Measurements from ENCODE around the gene VPS4B. TPM values are rescaled to one million over a fixed set of nuclear protein-coding genes. Genes with fewer than 3 reads are reported as not detected.

The VPS4B gene
- polyA plus RNA-seq, 4 donors: 50.6 to 61.2 (median 56.1) TPM

- DNase-seq (ENCODE audit: low read depth in 4 of 4, low spot score in 3 of 4): no peak
These were observed 8.9 kb upstream of the VPS4B start for GRCh38 chr18:63431180-63431579.

- DNase-seq (ENCODE audit: low read depth in 4 of 4, low spot score in 3 of 4): no peak
These were observed 8.2 kb upstream of the VPS4B start for GRCh38 chr18:63430526-63430925.

GRCh38 chr18:63427558-63427957 lies 5.3 kb upstream of the VPS4B start:
- no peak for DNase-seq (ENCODE audit: low read depth in 4 of 4, low spot score in 3 of 4)

- no peak for DNase-seq (ENCODE audit: low read depth in 4 of 4, low spot score in 3 of 4)
These were observed 608 bp upstream of the VPS4B start for GRCh38 chr18:63422864-63423304.

GRCh38 chr18:63421514-63421913 lies 762 bp downstream of the VPS4B start:
- no peak for DNase-seq (ENCODE audit: low read depth in 4 of 4, low spot score in 3 of 4)

GRCh38 chr18:63412953-63413352 lies 9.3 kb downstream of the VPS4B start:
- DNase-seq (ENCODE audit: low read depth in 4 of 4, low spot score in 3 of 4): no peak

GRCh38 chr18:63410792-63411191 lies 11.5 kb downstream of the VPS4B start:
- no peak for DNase-seq (ENCODE audit: low read depth in 4 of 4, low spot score in 3 of 4)

- no peak for DNase-seq (ENCODE audit: low read depth in 4 of 4, low spot score in 3 of 4)
These were observed 13.0 kb downstream of the VPS4B start for GRCh38 chr18:63409301-63409700.

GRCh38 chr18:63407734-63408133 lies 14.5 kb downstream of the VPS4B start:
- no peak for DNase-seq (ENCODE audit: low read depth in 4 of 4, low spot score in 3 of 4)

GRCh38 chr18:63405986-63406385 lies 16.3 kb downstream of the VPS4B start:
- DNase-seq (ENCODE audit: low read depth in 4 of 4, low spot score in 3 of 4): no peak

- no peak for DNase-seq (ENCODE audit: low read depth in 4 of 4, low spot score in 3 of 4)
These were observed 19.8 kb downstream of the VPS4B start for GRCh38 chr18:63402246-63403162.

GRCh38 chr18:63399300-63399699 lies 23.0 kb downstream of the VPS4B start:
- DNase-seq (ENCODE audit: low read depth in 4 of 4, low spot score in 3 of 4): no peak

GRCh38 chr18:63397349-63397748 lies 24.9 kb downstream of the VPS4B start:
- no peak for DNase-seq (ENCODE audit: low read depth in 4 of 4, low spot score in 3 of 4)

GRCh38 chr18:63395503-63395902 lies 26.8 kb downstream of the VPS4B start:
- DNase-seq (ENCODE audit: low read depth in 4 of 4, low spot score in 3 of 4): no peak

GRCh38 chr18:63394954-63395353 lies 27.3 kb downstream of the VPS4B start:
- DNase-seq (ENCODE audit: low read depth in 4 of 4, low spot score in 3 of 4): no peak

- no peak for DNase-seq (ENCODE audit: low read depth in 4 of 4, low spot score in 3 of 4)
These were observed 34.4 kb downstream of the VPS4B start for GRCh38 chr18:63387861-63388260.

GRCh38 chr18:63382843-63383242 lies 39.4 kb downstream of the VPS4B start:
- DNase-seq (ENCODE audit: low read depth in 4 of 4, low spot score in 3 of 4): no peak

- no peak for DNase-seq (ENCODE audit: low read depth in 4 of 4, low spot score in 3 of 4)
These were observed 42.7 kb downstream of the VPS4B start for GRCh38 chr18:63379639-63379962.

- DNase-seq (ENCODE audit: low read depth in 4 of 4, low spot score in 3 of 4): no peak
These were observed 43.2 kb downstream of the VPS4B start for GRCh38 chr18:63378919-63379638.

GRCh38 chr18:63377275-63377980 lies 44.8 kb downstream of the VPS4B start:
- DNase-seq (ENCODE audit: low read depth in 4 of 4, low spot score in 3 of 4): no peak

- no peak for DNase-seq (ENCODE audit: low read depth in 4 of 4, low spot score in 3 of 4)
These were observed 45.7 kb downstream of the VPS4B start for GRCh38 chr18:63376538-63376937.
